GM19468 (cell line): ENCODE results near the gene CST6.
"Not testable (repeated sequence)": the region's sequence is repeated elsewhere in the genome, so short reads cannot be mapped to it uniquely, and the experiment has no call there.

Experiments
- ATAC-seq: cut with Tn5 transposase; IDR thresholded peaks from one replicate; pipeline ENCODE4 v1.9.1; 2021; ENCODE audit warnings: mild to moderate bottlenecking, moderate library complexity, moderate number of reproducible peaks; ENCODE audit not compliant: unreplicated experiment; ENCODE audit errors: extremely low read depth

CST6 gene

DNA sequence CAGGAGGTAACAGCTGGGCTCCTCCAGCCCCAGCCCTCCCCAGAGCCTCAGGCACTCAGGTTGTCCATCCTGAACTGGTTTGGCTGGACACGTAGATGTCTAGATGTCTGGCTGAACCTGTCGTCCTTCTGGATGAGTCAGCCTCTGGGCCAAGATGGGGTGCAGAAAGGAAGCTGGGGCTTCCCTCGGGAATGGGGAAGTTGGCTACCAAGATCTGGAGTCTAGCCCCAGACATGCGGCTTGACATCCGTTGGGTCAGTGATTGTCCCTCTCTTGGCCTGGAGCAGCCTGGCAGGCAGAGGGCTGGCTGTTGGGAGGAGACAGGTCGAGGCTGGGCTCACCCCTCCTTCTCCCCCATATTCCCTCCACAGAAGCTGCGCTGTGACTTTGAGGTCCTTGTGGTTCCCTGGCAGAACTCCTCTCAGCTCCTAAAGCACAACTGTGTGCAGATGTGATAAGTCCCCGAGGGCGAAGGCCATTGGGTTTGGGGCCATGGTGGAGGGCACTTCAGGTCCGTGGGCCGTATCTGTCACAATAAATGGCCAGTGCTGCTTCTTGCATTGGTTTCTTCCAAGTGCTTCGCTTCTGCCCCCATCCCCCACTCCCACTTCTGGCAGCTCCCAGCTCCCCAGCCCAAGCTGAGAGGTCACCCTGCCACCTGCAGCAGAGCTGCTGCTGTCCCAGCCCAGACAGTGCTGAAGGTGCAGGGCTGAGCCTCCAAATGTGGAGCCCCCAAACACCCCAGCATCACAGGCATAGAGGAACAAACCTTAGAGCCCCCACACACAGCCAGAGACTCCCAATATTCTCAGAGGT, 1.3 kb downstream of the CST6 start:
- no peak for ATAC-seq

DNA sequence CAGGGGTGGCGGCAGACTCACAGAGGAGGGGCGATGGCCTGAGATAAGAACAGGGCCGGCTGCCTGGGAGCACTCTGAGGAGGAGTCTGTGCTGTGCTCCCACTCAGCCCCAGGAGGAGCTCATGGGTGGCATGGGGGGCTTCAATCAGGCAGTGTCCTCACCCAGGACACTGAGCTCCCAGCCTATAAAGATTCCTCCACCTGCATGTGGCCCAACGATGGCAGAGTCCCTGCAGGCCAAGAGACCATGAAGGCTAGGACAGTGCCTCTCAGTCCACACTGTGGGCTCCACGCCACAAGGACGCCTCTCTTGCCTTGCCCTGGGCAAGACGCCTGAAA, 1.9 kb downstream of the CST6 start:
- ATAC-seq: no peak

DNA sequence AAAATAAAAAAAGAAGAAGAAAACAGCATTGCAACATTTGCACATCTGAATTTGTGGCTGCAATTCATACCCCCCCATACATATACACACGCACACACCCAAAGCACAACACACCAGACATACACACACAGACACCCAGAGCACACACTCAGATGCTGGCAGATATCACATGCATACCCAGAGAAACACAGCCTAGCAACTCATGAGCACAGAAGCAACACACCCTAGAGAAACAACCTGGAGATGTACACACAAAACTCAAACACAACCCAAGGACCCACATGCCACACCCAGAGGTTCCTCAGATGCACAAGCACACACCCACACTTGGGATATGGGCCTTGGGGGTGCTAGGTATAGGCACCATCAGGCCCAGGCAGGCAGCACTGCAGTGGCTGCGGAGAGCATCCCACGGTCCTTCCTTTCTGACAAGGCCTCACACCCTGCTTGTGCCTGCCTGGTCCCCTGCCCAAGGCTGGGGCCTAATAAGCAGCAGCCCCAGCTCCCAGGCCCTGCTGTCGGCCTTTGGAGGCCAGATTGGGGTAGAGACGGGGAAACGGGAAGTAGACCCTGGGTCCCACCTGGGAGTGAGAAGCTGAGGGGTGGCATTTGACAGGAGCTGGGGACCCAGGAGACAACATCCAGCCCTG, 3.1 kb downstream of the CST6 start:
- ATAC-seq: no peak

DNA sequence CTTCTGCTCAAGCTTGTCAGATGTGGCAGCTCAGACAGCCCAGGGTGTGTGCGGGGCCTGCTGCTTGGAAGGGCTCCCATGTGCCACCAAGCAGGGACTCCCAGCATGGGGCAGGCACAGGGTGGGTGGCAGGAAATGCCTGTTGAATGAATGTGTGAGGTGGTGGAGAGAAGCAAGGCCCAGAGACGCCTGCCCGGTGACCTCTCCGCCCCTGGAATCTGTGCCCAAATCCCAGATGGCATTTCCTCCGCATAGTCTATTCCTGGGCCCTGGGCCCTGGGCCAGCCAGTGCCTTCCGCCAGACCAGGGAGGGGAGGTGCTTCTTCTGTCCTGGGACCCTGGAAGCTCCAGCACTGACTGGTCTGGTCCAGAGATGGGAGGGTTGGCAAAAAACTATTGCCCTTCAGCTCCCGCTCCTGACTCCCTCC, 3.7 kb downstream of the CST6 start:
- ATAC-seq: no peak

DNA sequence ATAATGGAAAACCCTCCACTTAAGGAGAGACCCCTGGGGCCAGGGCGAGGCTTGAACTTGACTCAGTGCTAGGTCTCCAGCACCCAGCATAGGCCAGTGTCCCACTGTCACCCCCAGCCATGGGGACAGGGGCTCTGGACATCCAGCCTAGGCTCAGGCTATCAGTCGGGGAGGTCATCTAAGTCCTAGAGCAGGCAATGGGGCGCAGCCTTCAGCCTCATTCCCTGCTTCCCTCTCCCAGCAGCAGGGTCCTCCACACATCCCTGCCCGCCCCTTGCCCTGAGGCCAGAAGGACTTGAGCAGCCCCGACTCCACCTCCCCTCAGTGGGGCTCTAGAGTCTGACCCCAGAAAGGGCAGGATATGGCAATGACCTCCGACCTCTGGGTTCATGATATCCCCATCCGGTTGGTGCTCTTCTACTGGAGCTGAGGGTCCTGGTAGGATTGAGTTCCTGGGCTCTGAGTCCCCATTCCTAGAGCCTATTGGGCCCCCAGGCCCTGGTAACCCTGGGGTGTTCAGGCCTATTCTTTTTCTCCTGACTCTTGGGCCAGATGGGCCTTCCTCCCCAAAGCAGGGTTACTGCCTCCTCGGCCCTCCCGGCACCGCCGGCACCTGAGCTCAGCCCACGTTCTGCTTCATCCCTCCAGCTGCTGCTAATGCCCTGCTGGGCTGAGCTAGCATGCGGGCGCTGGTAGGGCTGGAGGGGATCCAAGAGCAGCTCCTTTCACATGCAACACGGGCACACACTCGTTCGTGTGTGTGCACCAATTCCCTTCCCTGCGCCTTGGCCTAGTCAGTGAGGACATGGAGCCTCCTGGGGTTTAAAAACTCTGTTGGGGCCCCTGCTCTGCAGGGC, 4.4 kb downstream of the CST6 start:
- no peak for ATAC-seq

DNA sequence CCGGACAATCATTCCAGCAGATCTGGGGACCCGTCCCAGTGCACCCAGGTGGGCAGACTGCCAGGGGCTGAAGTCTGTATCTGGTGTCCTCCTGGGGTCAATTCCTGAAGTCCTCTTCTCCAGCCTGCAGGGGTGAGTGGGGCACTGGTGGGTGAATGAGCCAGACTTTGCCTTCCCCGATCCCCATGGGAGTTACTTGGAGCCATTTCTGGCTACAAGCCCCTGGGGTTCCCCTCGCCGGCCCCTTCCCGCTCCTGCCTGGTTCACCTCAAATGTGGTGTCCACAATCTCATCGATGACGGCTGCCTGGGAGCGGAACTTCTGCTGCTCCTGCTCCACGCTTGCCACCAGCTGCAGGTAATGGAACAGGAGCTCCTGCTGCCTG, 5.0 kb downstream of the CST6 start:
- no peak for ATAC-seq

DNA sequence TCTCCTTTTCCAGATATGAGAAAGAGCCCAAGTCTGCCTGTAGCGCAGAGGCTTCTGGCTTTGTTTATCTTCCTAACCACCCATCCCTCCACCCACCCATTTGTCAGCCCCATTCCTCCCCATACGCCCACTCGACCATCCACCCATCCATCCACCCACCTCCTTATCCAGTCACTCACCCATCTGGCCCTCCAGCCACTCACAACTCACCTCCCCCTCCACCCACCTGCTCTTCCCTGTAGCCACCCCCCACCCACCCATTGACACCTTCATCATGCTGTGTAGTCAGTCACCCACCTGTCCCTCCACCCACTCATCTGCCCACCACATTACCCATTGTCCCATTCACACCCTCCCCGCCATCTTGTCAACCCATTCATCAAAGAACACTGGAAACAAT, 5.5 kb downstream of the CST6 start:
- no peak for ATAC-seq

DNA sequence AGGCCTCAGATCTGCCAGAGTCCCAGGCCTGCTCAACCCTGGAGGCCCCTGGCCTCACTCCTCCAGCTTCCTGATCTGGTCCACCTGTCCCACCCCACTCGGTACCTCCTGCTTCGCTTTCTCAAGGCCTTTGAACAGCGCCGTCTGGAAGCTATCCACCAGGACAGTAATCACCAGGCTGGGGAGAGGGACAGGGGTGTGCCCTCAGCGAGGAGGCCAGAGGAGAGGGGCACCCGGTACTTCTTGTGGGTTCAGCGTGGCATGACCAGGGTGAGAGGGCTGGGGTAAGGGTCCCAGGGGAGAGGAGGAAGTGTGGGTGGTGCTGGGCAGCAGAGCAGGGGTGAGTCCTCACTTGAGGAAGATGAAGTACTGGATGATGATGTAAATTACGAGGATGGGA, 8.4 kb downstream of the CST6 start:
- ATAC-seq: no peak

DNA sequence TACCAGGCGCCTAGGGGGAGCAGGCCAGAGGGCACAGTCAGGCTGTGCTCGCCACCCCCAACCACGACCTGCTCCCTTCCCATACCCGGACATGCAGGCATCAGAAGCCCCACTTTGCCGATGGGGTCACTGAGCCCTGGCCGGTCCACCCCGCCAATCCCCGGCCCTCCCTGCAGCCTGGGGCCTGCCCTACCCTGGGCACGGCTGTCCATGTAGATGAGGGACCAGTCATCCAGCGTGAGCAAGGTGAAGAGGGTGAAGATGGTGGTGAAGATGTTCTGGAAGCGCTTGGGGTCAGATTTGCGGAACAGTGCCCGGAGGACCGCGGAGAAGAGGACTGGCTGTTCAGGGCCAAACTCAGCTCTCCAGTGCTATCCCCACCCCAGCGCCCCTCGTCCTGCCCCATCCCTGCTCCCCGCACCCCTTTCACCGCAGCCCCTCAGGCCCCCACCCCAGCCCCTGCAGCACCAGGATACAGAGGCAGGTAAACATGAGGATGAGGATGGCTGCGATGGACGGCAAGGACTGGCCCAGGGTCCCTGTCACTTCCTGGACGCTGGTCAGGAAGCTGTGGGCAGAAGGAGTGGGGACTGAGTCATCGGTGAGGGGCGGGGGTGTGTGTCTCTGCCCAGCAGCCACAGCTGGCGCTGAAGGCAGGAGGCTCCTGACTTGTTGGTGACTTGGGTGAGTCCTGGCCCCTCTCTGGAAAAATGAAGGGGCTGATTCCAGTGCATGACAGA, 9.0 kb downstream of the CST6 start:
- ATAC-seq: no peak

DNA sequence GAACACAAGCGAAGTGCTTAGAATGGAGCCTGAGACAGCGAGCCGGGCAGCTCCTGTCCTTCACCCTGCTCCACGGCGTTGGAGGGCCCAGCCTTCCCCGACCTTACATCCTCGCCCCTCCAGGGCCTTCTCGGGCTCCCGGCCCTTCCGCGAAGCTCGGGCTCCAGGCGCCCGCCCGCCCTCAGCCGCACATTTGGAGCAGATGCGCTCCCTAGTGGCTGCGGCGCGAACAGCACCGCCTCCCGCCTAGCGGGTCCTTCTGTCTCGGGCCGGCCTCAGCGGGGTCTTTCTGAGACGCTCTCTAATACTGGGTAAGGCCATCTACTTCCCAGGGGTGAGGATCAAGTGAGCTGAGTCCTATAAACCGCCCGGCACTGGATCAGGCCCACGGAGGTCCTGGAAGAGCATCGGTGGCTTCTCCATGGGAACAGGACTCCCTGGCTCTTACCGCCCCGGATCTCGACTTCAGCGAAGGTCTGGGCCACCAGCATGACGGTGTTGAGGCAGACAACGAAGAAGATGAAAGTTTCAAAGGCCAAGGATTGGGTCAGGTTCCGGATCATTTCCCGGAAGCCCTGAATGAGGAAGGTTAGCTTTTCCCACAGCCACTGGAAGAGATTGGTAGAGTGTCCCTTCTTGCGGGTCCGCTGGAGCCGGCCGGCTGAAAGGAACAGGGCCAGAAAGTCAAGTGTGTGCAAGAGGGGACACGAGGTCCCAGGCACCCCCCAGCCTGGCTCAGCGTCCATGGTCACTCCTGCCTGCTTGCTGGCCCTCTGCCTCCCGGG, 10.8 kb downstream of the CST6 start:
- no peak for ATAC-seq

DNA sequence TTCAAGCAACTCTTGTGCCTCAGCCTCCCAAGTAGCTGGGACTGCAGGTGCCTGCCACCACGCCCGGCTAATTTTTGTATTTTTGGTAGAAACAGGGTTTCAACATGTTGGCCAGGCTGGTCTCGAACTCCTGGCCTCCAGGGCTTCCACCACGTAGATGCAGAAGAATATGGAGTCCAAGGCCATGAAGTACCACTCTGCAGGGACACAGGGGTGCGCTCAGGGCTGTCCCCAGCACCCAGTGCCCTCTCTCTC, 11.3 kb downstream of the CST6 start:
- ATAC-seq: not testable (repeated sequence)

DNA sequence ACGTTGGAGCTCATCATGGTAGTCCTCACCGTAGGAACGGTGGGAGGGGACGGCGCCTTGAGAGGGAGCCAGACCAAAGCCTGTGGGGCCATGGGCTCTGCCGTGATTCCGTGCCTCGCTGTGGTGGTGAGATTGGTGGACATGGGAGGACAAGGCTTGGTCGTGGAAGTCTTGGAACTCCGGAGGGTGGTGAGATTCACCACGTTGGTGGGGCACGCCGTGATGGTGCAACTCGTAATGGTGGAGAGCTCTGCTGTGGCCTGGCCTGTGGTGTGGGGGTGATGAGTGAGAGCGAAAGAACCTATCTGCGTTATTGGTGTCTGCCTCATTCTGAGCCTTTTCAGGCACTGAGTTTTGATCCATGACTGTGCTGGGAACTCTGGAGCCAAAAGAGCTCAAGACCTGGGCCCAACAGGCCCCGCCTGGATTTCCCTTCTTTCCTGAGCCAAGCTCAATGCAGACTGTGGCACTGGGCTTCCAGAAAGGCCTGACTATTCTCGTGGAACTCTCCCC, 14.3 kb downstream of the CST6 start, which contains the start of gene CATSPER1:
TSS of gene CATSPER1 (minus strand) at position 463 of the 513 bp plus-strand sequence. CDS start at position 363, 100 bp downstream.
- ATAC-seq: no peak

DNA sequence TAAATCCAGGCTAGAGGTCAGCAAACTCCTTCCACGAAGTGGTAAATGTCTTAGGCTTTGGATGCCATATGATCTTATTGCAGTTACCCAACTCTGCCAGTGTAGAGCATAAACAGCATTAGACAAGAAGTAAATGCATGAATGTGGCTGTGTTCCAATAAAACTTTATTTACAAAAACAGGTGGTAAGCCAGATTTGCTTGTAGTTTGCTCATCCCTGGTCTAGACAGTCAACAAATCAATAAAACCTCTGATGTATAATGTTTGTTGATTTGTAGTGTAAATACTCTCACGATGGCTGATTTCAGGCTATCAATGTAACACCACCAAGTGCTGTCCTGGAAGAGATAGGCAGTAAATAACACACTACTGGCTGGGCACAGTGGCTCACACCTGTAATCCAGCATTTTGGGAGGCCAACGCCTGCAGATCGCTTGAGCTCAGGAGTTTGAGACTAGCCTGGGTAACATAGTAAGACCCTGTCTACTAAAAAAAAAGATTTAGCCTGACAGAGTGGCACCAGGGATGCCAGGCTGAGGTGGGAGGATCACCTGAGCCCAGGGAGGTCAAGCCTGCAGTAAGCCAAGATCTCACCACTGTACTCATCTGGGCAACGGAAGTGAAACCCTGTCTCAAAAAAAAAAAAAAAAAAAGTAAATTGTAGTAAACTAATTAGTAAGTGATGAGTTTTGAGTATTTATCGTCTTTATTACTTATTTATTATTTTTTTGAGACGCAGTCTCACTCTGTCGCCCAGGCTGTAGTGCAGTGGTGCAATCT, 21.3 kb downstream of the CST6 start:
- no peak for ATAC-seq

DNA sequence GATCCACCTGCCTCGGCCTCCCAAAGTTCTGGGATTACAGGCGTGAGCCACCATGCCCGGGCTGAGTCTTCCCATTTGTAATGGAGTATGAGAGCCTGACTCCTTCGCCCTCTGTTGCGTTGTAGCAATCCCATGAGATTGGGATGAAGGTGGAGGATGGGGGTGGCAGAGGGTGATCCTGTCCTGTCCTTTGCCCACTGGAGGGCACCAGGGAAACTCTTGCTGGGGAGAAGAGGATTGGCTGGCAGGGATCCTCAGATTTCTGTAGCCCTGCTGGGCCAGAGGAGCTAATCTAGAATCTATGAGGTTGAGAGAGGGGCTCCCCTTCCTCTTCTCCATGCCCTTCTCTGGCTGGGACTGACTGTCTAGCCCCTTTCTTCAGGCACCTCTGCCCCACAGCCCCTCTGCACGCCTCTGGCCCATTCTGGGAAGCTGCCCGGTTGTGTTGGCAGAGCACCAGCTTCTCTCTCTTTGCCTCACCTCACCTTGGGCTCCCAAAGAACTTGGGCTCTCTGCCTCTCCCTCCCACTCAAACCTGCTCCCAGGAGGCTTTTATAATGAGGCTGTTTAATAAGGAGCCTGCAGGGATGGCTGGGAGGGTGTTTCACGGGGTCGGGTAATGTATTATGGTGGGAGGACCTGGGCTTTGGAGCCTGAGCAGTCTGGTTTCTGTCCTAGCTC, 24.0 kb downstream of the CST6 start:
- no peak for ATAC-seq

DNA sequence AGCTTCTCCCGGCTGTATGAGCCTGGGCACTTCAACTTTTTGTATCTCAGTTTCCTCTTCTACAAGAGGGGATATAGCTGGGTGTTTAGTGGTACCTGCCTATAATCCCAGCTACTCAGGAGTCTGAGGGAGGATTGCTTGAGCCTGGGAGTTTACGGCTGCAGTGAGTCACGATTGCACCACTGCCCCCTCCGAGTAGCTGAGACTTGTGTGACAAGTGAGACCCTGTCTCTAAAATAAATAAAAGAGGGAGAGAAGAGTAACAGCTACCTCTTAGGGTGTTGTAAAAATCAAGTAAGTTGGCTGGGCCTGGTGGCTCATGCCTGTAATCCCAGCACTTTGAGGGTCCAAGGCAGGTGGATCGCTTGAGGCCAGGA, 24.5 kb downstream of the CST6 start:
- ATAC-seq: no peak

DNA sequence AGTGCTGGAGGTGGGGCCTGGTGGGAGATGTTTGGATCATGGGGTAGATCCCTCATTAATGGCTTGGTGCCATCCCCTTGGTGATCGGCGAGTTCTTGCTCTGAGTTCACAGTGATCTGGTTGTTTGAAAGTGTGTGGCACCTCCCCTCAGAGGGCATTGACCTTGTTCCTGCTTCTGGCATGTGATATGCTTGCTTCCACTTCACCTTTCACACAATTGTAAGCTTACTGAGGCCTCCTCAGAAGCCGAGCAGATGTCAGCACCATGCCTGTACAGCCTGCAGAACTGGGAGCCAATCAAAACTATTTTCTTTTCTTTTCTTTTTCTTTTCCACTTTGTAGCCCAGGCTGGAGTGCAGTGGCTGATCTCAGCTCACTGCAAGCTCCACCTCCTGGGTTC, 25.5 kb downstream of the CST6 start:
- ATAC-seq: no peak

DNA sequence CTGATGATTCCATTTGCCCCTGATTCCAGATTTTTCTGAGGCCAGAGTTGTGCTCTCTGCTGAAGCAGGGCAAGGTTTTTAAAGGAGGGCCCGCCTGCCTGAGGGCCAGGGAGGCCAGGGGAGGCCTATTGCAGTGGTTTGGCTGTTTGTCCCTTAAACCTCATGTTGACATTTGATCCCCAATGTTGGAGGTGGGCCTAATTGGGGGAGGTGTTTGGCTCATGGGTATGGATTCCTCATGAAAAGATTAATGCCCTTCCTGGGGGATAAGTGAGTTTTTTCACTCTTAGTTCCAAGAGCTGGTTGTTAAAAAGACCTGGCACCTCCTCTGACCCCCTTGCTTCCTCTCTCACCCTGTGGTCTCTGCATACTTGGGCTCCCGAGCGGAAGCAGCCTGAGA, 28.0 kb downstream of the CST6 start:
- no peak for ATAC-seq

DNA sequence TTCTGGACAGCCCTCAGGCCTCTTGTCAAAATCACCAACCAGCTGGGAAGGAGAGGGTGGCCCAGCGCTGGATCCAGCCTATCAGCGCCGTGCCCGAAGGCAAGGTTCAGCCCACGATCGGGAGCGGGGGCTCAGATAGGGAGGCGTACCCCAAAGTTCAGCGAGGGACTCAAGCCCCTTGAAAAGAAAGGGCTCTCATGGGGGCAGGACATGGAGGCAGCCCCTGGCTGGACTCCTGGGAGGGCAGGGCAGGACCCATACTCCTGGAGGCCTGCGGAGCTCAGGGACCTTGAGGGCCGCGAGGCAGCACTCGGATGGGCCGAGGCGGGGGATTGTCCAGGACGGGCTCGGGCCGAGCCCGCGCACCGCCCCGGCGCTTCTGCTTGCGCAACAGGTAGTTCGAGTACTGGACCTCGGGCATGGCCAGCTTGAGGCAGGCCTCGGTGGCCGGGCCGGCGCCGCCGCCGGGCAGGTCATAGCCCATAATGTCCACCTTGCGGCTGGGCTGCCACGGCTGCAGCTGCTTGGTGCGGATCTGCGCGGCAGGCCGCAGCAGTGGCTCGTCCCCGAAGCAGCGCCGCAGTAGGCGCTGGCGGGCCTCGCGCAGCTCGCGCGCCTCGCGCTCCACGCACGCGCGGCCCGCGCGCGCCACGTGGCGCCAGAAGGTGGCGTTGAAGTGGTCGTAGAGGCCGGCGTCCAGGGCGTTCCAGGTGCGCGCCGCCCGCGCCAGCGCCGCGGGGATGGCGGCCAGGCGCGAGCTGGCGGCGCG, 30.6 kb downstream of the CST6 start:
- no peak for ATAC-seq
